OCI-LY3 (cell line): ENCODE measurements around the gene L2HGDH.

Experiments
- CTCF ChIP-seq: fragments of 200-600, 300-600 bp; sonication (generic); IDR thresholded peaks from 2 replicates; pipeline ENCODE4 v1.5.1; 2014; ENCODE audit warnings: antibody characterized with exemption, low read length, low read depth
- EZH2phosphoT487 ChIP-seq: fragments of 200-600 bp; shearing (Covaris generic); IDR thresholded peaks from 2 replicates; pipeline ENCODE4 v1.6.1; 2018; ENCODE audit warnings: antibody characterized with exemption, mixed run types, low read depth

- no peak for TF ChIP-seq CTCF
- TF ChIP-seq EZH2phosphoT487, result no peak
These were observed 12.4 kb downstream of the L2HGDH start for GRCh38 chr14:50299585-50299984.
